ENCODE data around the gene JAKMIP2.
"Not testable (repeated sequence)": the region's sequence is repeated elsewhere in the genome, so short reads cannot be mapped to it uniquely, and the experiment has no call there.

Gene JAKMIP2

DNA sequence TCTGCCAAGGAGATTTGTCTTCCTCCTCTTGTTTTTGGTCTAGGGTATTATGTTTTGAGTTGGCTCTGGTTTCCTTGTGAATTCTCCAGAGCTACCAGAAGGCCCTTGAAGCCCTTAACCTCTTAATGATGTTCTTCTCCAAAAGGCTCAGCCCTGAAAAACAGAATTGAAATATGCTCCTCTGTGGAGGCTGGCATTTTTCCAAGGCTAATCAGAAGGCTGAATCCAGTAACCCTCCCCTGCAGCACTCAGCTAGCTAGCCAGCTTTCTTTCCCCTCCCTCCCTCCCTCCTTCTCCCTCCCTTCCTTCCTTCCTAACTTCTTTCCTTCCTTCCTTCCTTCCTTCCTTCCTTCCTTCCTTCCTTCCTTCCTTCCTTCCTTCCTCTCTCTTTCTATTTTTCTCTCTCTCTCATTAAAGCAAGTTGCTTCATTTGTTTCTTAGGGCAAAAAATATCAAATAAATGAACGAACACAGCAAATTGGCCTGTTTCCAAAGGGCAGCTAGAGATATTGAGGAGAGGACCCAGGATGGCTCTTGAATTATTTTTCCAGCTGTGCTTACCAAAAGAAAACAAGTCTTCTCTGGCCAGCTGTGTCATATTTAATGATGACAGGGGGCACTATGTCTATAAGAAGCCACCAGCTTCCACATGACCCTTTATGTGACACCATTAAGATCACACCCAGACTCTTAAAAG, 38.7 kb downstream of the JAKMIP2 start:
- DNase-seq, result no peak

GRCh38 chr5:147743012-147743411, 39.5 kb downstream of the JAKMIP2 start:
- no peak for DNase-seq

- no peak for DNase-seq
Measured at GRCh38 chr5:147742151-147742550, 40.4 kb downstream of the JAKMIP2 start.

GRCh38 chr5:147740864-147741263, 41.7 kb downstream of the JAKMIP2 start:
- DNase-seq, result no peak

- DNase-seq, result no peak
Measured at GRCh38 chr5:147737921-147738320, 44.6 kb downstream of the JAKMIP2 start.

DNA sequence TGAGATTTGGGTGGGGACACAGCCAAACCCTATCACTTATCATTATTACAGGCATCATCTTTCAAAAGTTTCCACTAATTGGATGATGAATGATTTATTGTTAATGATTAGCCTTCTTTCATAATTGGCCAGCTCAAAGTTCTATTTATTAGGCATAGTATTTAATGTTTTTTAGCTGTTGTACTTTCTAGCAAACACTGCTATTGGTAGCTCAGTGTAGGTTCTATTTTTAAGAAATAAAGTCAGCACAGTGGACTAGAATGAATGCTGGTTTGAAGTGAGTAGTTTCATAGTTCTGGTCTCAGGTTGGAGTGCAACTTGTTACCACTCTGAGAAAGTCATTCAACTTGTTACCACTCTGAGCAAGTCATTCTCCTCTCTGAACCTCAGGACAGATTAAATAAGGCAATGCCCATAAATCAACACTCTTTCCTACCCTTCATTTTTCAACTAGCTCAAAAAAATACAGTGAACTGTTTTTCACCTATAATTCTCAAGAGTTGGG, 46.9 kb downstream of the JAKMIP2 start:
- no peak for DNase-seq

GRCh38 chr5:147734894-147735293, 47.6 kb downstream of the JAKMIP2 start:
- no peak for DNase-seq

DNA sequence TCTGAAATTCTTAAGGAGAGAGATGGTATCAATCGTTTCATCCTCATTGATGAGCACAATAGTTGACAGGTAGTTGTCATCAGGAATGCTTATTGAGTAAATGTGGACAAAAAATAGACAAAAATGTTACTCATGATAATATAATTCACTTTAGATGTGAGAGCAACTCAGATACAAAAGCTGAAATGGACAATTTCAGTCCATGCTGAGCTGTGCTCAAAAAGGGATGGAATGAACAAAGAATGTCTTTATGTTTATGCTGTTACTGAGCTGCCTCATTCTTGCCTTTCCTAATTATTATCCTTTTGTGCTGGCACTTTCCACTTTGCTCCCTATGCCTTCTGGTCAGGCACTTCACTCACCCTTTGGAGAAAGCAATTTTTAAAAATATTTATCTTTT, 49.5 kb downstream of the JAKMIP2 start:
- DNase-seq, result no peak

DNA sequence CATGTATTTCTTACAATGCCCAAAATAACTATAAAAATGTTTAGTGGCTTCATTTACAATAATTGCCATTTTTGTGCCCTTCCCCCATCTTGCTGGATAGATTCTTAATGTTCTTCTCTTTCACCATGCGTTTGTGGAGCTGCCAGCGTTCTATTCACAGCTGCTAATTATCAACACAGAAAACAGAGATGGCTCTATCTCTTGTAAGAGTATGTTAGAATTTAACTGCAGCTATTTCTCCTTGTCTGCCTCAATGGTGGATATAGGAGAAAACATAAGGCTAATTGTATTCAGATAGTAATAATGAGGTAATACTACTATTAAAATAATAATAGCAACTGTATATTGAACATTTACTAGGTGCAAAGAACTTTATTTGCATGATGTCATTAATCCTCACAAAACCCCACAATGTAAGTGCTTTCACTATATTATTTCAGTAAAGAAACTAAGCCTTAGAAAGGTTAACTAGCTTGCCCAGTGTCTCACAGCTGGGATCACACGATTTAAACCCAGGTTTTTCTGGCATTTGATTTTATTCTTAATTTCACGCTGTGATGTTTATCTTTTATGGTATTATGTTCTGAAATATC, 50.1 kb downstream of the JAKMIP2 start:
- no peak for DNase-seq

GRCh38 chr5:147731431-147732290, 50.9 kb downstream of the JAKMIP2 start:
- no peak for DNase-seq

GRCh38 chr5:147727200-147727599, 55.3 kb downstream of the JAKMIP2 start:
- DNase-seq, result no peak

GRCh38 chr5:147721191-147721960, 61.2 kb downstream of the JAKMIP2 start:
- not testable (repeated sequence) for DNase-seq

GRCh38 chr5:147713550-147714295, 68.8 kb downstream of the JAKMIP2 start:
- DNase-seq, result no peak

DNA sequence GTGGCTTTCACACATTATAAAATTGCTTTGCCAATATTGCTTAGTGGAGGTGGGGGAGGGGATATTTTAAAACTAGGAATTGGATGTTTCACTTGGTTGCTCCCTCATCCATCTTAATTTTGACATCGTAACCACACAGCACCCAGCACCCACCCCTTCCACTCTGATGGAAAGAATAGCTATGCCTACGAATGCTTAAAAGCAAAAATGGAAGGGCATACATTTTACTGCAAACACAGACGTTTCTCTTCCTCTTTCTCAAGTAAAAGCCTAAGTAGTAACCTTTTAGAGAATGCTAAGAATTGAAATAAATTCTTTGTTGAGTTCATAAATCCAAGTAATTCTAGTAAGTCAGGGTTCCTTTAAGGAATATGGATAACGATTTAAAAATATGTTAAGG, 69.9 kb downstream of the JAKMIP2 start:
- DNase-seq, result no peak

DNA sequence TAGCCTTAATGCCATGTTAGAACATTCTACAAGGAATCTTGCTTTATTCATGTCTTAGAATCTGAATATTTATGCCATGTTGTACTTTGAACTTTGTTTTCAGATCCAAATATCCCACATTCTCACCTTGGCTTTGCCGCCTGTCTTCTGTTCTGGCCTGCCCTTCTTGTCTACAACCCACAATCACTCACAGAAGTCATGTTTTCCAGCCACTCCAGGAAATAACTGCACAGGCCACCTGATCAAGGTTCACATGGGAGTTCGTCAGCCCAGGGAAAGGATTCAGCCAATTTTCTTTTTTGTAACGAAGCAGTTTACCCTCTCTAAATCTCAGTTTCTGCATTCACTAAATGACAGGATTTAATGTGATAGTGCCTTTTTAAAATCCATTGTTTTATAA, 70.5 kb downstream of the JAKMIP2 start:
- no peak for DNase-seq

- no peak for DNase-seq
Measured at GRCh38 chr5:147711019-147711418, 71.5 kb downstream of the JAKMIP2 start.

DNA sequence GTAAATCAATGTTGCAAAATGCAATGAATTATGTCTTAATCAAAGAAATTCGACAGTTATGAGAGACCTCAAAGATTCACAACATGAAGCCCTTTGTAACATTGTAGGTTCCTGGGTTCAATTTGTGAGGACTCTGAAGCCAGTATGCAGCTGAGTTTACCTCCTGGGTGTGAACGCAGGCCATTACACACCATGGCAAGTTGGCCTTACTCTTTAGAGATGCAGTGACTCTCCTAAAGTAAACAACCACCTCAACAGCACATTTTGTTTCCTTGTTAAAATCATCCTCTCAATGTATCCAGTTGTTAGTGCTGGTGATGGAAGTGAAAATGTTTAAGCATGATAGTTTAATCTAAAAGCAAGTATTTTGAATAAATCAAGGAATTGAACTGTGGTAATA, 73.8 kb downstream of the JAKMIP2 start:
- DNase-seq, result no peak

GRCh38 chr5:147704544-147704943, 78.0 kb downstream of the JAKMIP2 start:
- DNase-seq, result no peak

- no peak for DNase-seq
Measured at GRCh38 chr5:147701468-147701867, 81.1 kb downstream of the JAKMIP2 start.

DNA sequence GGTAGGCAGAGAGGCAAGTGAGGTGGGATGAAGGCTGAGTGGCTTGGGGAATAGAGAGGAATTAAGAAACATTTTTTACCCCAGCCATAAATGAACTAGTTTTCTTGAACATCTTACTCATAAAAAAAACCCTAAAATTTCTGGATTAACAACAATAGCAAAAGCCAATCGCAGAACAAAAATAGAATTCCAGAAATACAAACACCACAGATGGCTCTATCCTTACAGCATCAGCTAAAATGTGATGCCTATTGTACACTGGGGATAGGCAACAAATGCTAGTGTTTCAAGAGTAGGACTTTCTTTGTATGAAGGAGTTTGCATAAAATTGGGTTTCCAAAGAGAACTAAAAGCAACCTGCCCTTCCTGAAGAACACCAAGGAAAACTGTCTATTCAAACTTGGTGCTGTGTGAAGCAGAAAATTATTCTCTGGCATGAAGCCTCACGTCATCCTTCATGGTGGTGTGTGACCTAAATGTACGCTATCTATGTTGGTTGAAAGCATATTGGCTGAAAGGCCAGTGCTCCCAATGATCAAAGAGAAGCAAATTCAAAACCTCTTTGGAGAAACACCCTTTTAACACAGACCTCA, 82.9 kb downstream of the JAKMIP2 start:
- no peak for DNase-seq

DNA sequence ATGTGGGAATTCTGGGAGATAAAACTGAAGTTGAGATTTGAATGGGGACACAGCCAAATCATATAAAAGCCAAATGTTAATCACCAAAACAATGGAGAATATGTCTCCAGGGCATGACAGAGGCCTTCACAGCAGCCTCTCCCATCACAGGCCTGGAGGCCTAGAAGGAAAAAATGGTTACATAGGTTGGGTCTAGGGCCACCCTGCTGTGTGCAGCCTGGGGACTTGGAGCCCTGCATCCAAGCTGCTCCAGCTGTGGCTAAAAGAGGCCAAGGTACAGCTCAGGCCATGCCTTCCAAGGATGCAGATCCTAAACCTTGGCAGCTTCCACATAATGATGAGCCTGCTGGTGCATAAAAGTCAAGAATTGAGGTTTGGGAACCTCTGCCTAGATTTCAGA, 85.1 kb downstream of the JAKMIP2 start:
- no peak for DNase-seq

DNA sequence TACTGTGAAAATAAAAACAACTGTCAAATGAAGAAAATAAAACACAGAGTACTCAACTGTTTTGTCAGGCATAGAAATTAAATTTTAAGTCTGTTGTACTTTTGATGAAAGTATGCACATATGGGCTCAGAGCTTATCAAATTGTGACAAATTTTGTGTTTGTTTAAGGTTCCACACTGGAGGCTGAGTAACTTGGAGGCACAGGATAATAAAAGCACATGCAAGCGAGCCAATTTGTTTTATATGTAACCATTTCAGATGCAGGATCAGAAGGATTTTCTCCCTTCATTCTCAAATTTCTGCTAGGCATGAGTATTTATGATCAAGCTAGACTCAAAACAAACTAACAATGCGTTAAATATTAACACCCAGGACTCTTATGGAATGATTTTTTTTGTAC, 87.8 kb downstream of the JAKMIP2 start:
- DNase-seq, result no peak
